Measurements from ENCODE around the gene HACD3. TPM values are rescaled to one million over a fixed set of nuclear protein-coding genes. Genes with fewer than 3 reads are reported as not detected.

Gene HACD3
- total RNA-seq, 4 donors from 2014 or later: 30.5 to 43.0 (median 38.1) TPM

GRCh38 chr15:65577129-65577996, 47.1 kb downstream of the HACD3 start:
- DNase-seq (ENCODE audit: low spot score in 2 of 2): no peak
- no peak overlapping the region for H3K4me3 ChIP-seq (ENCODE audit: low read depth, poor library complexity, severe bottlenecking)
- 81 to 86% methylated on average over 6 of the region's 6 CpGs for WGBS, 2 donors
- TF ChIP-seq CTCF (IDR thresholded peaks at IDR 0.05): no peak
- TF ChIP-seq POLR2A (IDR thresholded peaks at IDR 0.05): no peak
- intact Hi-C loops (cut with DNase I; ENCODE audit: low total_unique reads): no loop called here

GRCh38 chr15:65578904-65579728, 48.9 kb downstream of the HACD3 start:
- no peak overlapping the region for H3K4me3 ChIP-seq (ENCODE audit: low read depth, poor library complexity, severe bottlenecking)
- intact Hi-C loops (cut with DNase I; ENCODE audit: low total_unique reads): no loop called here
- TF ChIP-seq CTCF (IDR thresholded peaks at IDR 0.05) (no peak), POLR2A (IDR thresholded peaks at IDR 0.05) (no peak)
- DNase-seq (ENCODE audit: low spot score in 2 of 2): no peak
- WGBS, 2 donors: 76 to 80% methylated on average over 8 of the region's 8 CpGs

GRCh38 chr15:65579762-65580161, 49.5 kb downstream of the HACD3 start:
- no peak for TF ChIP-seq POLR2A (IDR thresholded peaks at IDR 0.05)
- TF ChIP-seq CTCF (IDR thresholded peaks at IDR 0.05): no peak
- DNase-seq (ENCODE audit: low spot score in 2 of 2): no peak
- intact Hi-C loops (cut with DNase I; ENCODE audit: low total_unique reads): no loop called here
- 79 to 81% methylated on average over 3 of the region's 3 CpGs for WGBS, 2 donors
- no peak overlapping the region for H3K4me3 ChIP-seq (ENCODE audit: low read depth, poor library complexity, severe bottlenecking)

GRCh38 chr15:65580287-65580686, 50.0 kb downstream of the HACD3 start:
- no peak overlapping the region for H3K4me3 ChIP-seq (ENCODE audit: low read depth, poor library complexity, severe bottlenecking)
- DNase-seq (ENCODE audit: low spot score in 2 of 2): no peak
- intact Hi-C loops (cut with DNase I; ENCODE audit: low total_unique reads): no loop called here
- TF ChIP-seq POLR2A (IDR thresholded peaks at IDR 0.05): no peak

GRCh38 chr15:65583701-65584100, 53.4 kb downstream of the HACD3 start:
- no peak for DNase-seq (ENCODE audit: low spot score in 2 of 2)
- no peak for TF ChIP-seq CTCF (IDR thresholded peaks at IDR 0.05)
- no peak for TF ChIP-seq POLR2A (IDR thresholded peaks at IDR 0.05)
- 63 to 65% methylated on average over 1 of the region's 1 CpG for WGBS, 2 donors
- intact Hi-C loops (cut with DNase I; ENCODE audit: low total_unique reads): no loop called here
- no peak overlapping the region for H3K4me3 ChIP-seq (ENCODE audit: low read depth, poor library complexity, severe bottlenecking)

GRCh38 chr15:65584241-65584640, 54.0 kb downstream of the HACD3 start:
- intact Hi-C loops (cut with DNase I; ENCODE audit: low total_unique reads): no loop called here
- H3K4me3 ChIP-seq (ENCODE audit: low read depth, poor library complexity, severe bottlenecking): no peak overlapping the region
- TF ChIP-seq CTCF (IDR thresholded peaks at IDR 0.05) (no peak), POLR2A (IDR thresholded peaks at IDR 0.05) (no peak)
- DNase-seq (ENCODE audit: low spot score in 2 of 2): no peak

All from lower leg skin (tissue), 4 donors.